ENCODE data around the gene LPXN. TPM values are rescaled to one million over a fixed set of nuclear protein-coding genes. Genes with fewer than 3 reads are reported as not detected.

Gene LPXN
- total RNA-seq, 1 experiment from 2014 or later, result 3.0 TPM

GRCh38 chr11:58531865-58532341, 43.8 kb downstream of the LPXN start:
- TF ChIP-seq SIN3A (IDR thresholded peaks at IDR 0.05; ENCODE audit: borderline replicate concordance, insufficient read depth, low read depth, low read length), result no peak
- TF ChIP-seq REST (IDR thresholded peaks at IDR 0.05; ENCODE audit: insufficient read depth in 1 of 2, low read depth in 2 of 2, low read length in 1 of 2), result no peak
- no peak for TF ChIP-seq TCF7L2 (IDR thresholded peaks at IDR 0.05; ENCODE audit: low read depth, low read length)
- no peak for TF ChIP-seq CTCF (IDR thresholded peaks at IDR 0.05)
- no peak for TF ChIP-seq POLR2AphosphoS5 (IDR thresholded peaks at IDR 0.05; ENCODE audit: low read depth, low read length)
- no peaks in the 10 kb centered on the region for H3K4me1 ChIP-seq (ENCODE audit: control insufficient read depth, insufficient read depth, low read length)
- ChIA-PET CTCF (no interaction called here), POLR2A (no interaction called here)
- intact Hi-C loops (cut with micrococcal nuclease; ENCODE audit: unreplicated experiment) (no loop called here), in situ Hi-C loops (cut with HindIII; ENCODE audit: low pct_unique_long_range_greater_than_20kb, low sequenced_read_pairs) (no loop called here)
- no peak overlapping the region for H3K27ac ChIP-seq (ENCODE audit: low read length)
- no peaks in the 10 kb centered on the region for H3K9me3 ChIP-seq (ENCODE audit: control insufficient read depth, insufficient read depth, low read depth, low read length)
- no peak overlapping the region for H3K4me3 ChIP-seq (ENCODE audit: low read depth in 2 of 2, low read length in 2 of 2)
- no peaks in the 10 kb centered on the region for H3K36me3 ChIP-seq (ENCODE audit: control insufficient read depth, insufficient read depth, low read length)
- ATAC-seq (no peak), DNase-seq (ENCODE audit: low read depth, low spot score) (no peak)
- BruUV-seq (replicated peaks), result no TSS peak
- H3K27me3 ChIP-seq (ENCODE audit: control insufficient read depth, insufficient read depth, low read length), result no peaks in the 10 kb centered on the region

- CTCF ChIA-PET, result no interaction called here
- TF ChIP-seq POLR2AphosphoS5 (IDR thresholded peaks at IDR 0.05; ENCODE audit: low read depth, low read length), result no peak
- TF ChIP-seq REST (IDR thresholded peaks at IDR 0.05; ENCODE audit: insufficient read depth in 1 of 2, low read depth in 2 of 2, low read length in 1 of 2), result no peak
- no peak for TF ChIP-seq SIN3A (IDR thresholded peaks at IDR 0.05; ENCODE audit: borderline replicate concordance, insufficient read depth, low read depth, low read length)
- no peak for TF ChIP-seq TCF7L2 (IDR thresholded peaks at IDR 0.05; ENCODE audit: low read depth, low read length)
- TF ChIP-seq CTCF (IDR thresholded peaks at IDR 0.05), result no peak
Observed at GRCh38 chr11:58530236-58530635, 45.4 kb downstream of the LPXN start.

More at GRCh38 chr11:58530236-58530635, 45.4 kb downstream of the LPXN start:
- no peak overlapping the region for H3K4me3 ChIP-seq (ENCODE audit: low read depth in 2 of 2, low read length in 2 of 2)
- H3K27ac ChIP-seq (ENCODE audit: low read length), result no peak overlapping the region
- H3K9me3 ChIP-seq (ENCODE audit: control insufficient read depth, insufficient read depth, low read depth, low read length), result no peaks in the 10 kb centered on the region
- no peaks in the 10 kb centered on the region for H3K27me3 ChIP-seq (ENCODE audit: control insufficient read depth, insufficient read depth, low read length)
- no TSS peak for BruUV-seq (replicated peaks)
- ATAC-seq (no peak), DNase-seq (ENCODE audit: low read depth, low spot score) (no peak)
- intact Hi-C loops (cut with micrococcal nuclease; ENCODE audit: unreplicated experiment), result no loop called here
- POLR2A ChIA-PET, result no interaction called here
- no peaks in the 10 kb centered on the region; the same call in 1 of the 2 replicates for H3K4me1 ChIP-seq (ENCODE audit: control insufficient read depth, insufficient read depth, low read length)
- no peaks in the 10 kb centered on the region for H3K36me3 ChIP-seq (ENCODE audit: control insufficient read depth, insufficient read depth, low read length)
- in situ Hi-C loops (cut with HindIII; ENCODE audit: low pct_unique_long_range_greater_than_20kb, low sequenced_read_pairs), result no loop called here

Data from Panc1 (cell line).